ENCODE results near the gene CHID1.
A peak's percentile ranks its signal among the peaks of the same experiment; 100 is the strongest.

CHID1 gene

DNA sequence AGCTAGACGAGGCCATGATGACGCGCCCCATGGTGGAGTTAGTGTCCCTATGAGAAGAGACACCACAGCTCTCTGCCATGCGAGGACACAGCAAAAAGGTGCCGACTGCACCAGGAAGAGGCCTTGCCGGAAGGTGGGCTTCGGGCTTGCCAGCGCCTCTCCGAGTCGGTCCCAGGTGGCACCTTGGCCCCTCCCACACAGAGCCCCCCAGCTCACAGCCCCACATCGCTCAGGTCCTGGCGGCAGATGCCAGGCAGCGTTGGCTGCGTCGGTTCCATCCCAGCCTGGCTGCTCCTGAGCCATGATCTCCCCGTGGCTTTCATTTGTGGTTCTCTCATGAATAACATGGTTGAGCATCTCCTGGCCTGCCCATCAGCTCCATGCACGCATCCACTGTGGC lies 24.0 kb downstream of the CHID1 start:
- peaks cover 16% of the 10 kb centered on the region for H3K4me1 ChIP-seq (ENCODE audit: control insufficient read depth, insufficient read depth, low read depth, low read length)
- DNase-seq = no peak
- no peak overlapping the region for H4K91ac ChIP-seq (ENCODE audit: low read length)
- no peak overlapping the region for H3K9ac ChIP-seq (ENCODE audit: low read length)
- WGBS = 98% methylated on average over 17 of the region's 17 CpGs
- H2BK120ac ChIP-seq (ENCODE audit: low read depth, low read length) = no peak overlapping the region
- H3K18ac ChIP-seq (ENCODE audit: low read depth in 1 of 2, low read length in 2 of 2) = no peak overlapping the region
- no peak overlapping the region for H2BK12ac ChIP-seq (ENCODE audit: low read length in 2 of 2)
- no peak overlapping the region for H3K4me3 ChIP-seq (ENCODE audit: insufficient read depth in 1 of 2, low read depth in 1 of 2, low read length in 2 of 2)
- H3K79me1 ChIP-seq (replicated peaks; ENCODE audit: low read length, poor library complexity, severe bottlenecking) = peaks cover 12% of the 10 kb centered on the region
- no peaks in the 10 kb centered on the region for H3K27me3 ChIP-seq (ENCODE audit: control insufficient read depth in 1 of 2, insufficient read depth in 1 of 2, low read length in 2 of 2)
- no peak overlapping the region for H2AFZ ChIP-seq (ENCODE audit: low read depth, low read length)
- H4K8ac ChIP-seq (ENCODE audit: low read length) = no peak overlapping the region
- no peaks in the 10 kb centered on the region for H3K9me3 ChIP-seq (ENCODE audit: control insufficient read depth, low read length)
- H3K4ac ChIP-seq (ENCODE audit: low read depth in 1 of 2, low read length in 2 of 2) = no peak overlapping the region
- H3K14ac ChIP-seq (ENCODE audit: low read length in 2 of 2) = no peak overlapping the region
- H2AK5ac ChIP-seq (ENCODE audit: low read length, severe bottlenecking) = no peak overlapping the region
- H3K36me3 ChIP-seq (ENCODE audit: control insufficient read depth in 1 of 2, insufficient read depth in 2 of 2, low read depth in 1 of 2, low read length in 2 of 2) = peaks cover 40 to 74% of the 10 kb centered on the region in 2 experiments
- H3K4me2 ChIP-seq (ENCODE audit: low read length, poor library complexity, severe bottlenecking) = no peak overlapping the region
- H2BK5ac ChIP-seq (ENCODE audit: low read depth, low read length, poor library complexity, severe bottlenecking) = no peak overlapping the region
- H3K23ac ChIP-seq (ENCODE audit: low read length in 2 of 2) = no peak overlapping the region
- H2BK15ac ChIP-seq (ENCODE audit: low read depth, poor library complexity, severe bottlenecking) = no peak overlapping the region
- H3K27ac ChIP-seq (ENCODE audit: low read length, poor library complexity, severe bottlenecking) = no peak overlapping the region

DNA sequence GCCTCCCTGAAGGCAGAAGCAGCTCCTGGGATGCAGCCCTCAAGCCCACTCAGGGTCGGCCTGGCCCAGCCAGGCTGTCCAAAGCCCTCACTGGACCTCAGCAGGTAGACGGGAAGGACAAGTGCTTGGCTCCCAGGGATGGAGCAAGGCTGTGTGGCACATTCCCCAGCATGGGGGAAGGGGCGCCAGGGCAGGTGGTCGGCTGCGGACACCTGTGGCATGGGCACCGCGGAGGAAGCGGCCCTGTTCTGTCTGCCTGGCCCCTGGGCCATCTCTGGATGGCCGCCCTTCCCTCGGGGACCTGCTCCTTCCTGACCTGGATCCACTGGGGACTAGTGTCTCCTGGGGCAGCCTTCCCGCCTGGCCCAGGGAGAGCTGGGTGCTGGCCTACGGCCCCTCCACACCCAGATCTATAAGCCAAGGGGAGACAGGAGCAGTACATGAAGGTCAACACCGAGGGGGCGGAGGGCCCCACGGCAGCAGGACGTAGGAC lies 26.0 kb downstream of the CHID1 start:
- Histone ChIP-seq H2BK12ac (ENCODE audit: low read length in 2 of 2) (no peak overlapping the region), H2BK5ac (ENCODE audit: low read depth, low read length, poor library complexity, severe bottlenecking) (no peak overlapping the region), H2BK15ac (ENCODE audit: low read depth, poor library complexity, severe bottlenecking) (no peak overlapping the region), H4K91ac (ENCODE audit: low read length) (no peak overlapping the region), H3K14ac (ENCODE audit: low read length in 2 of 2) (no peak overlapping the region), H2AK5ac (ENCODE audit: low read length, severe bottlenecking) (no peak overlapping the region), H3K27ac (ENCODE audit: low read length, poor library complexity, severe bottlenecking) (no peak overlapping the region), H3K4me2 (ENCODE audit: low read length, poor library complexity, severe bottlenecking) (no peak overlapping the region), H3K4ac (ENCODE audit: low read depth in 1 of 2, low read length in 2 of 2) (no peak overlapping the region), H3K18ac (ENCODE audit: low read depth in 1 of 2, low read length in 2 of 2) (no peak overlapping the region), H3K27me3 (ENCODE audit: control insufficient read depth in 1 of 2, insufficient read depth in 1 of 2, low read length in 2 of 2) (no peaks in the 10 kb centered on the region), H3K79me1 (replicated peaks; ENCODE audit: low read length, poor library complexity, severe bottlenecking) (peaks cover 5% of the 10 kb centered on the region), H3K4me3 (ENCODE audit: insufficient read depth in 1 of 2, low read depth in 1 of 2, low read length in 2 of 2) (no peak overlapping the region), H3K9me3 (ENCODE audit: control insufficient read depth, low read length) (no peaks in the 10 kb centered on the region), H3K36me3 (ENCODE audit: control insufficient read depth in 1 of 2, insufficient read depth in 2 of 2, low read depth in 1 of 2, low read length in 2 of 2) (peaks cover 45 to 72% of the 10 kb centered on the region in 2 experiments), H3K4me1 (ENCODE audit: control insufficient read depth, insufficient read depth, low read depth, low read length) (peaks cover 18% of the 10 kb centered on the region), H3K23ac (ENCODE audit: low read length in 2 of 2) (no peak overlapping the region), H3K9ac (ENCODE audit: low read length) (no peak overlapping the region), H4K8ac (ENCODE audit: low read length) (no peak overlapping the region), H2AFZ (ENCODE audit: low read depth, low read length) (no peak overlapping the region), H2BK120ac (ENCODE audit: low read depth, low read length) (no peak overlapping the region)
- 91% methylated on average over 16 of the region's 16 CpGs for WGBS
- DNase-seq = no peak

GRCh38 chr11:883527-883926 lies 27.1 kb downstream of the CHID1 start:
- H2BK15ac ChIP-seq (ENCODE audit: low read depth, poor library complexity, severe bottlenecking) = no peak overlapping the region
- no peak overlapping the region for H2AFZ ChIP-seq (ENCODE audit: low read depth, low read length)
- H2BK120ac ChIP-seq (ENCODE audit: low read depth, low read length) = no peak overlapping the region
- H3K4me3 ChIP-seq (ENCODE audit: insufficient read depth in 1 of 2, low read depth in 1 of 2, low read length in 2 of 2) = no peak overlapping the region
- no peak overlapping the region for H3K27ac ChIP-seq (ENCODE audit: low read length, poor library complexity, severe bottlenecking)
- peaks cover 2% of the 10 kb centered on the region for H3K79me1 ChIP-seq (replicated peaks; ENCODE audit: low read length, poor library complexity, severe bottlenecking)
- no peak overlapping the region for H2BK12ac ChIP-seq (ENCODE audit: low read length in 2 of 2)
- H4K91ac ChIP-seq (ENCODE audit: low read length) = no peak overlapping the region
- H2AK5ac ChIP-seq (ENCODE audit: low read length, severe bottlenecking) = no peak overlapping the region
- no peak overlapping the region for H3K4ac ChIP-seq (ENCODE audit: low read depth in 1 of 2, low read length in 2 of 2)
- H3K9ac ChIP-seq (ENCODE audit: low read length) = no peak overlapping the region
- H3K4me2 ChIP-seq (ENCODE audit: low read length, poor library complexity, severe bottlenecking) = no peak overlapping the region
- peaks cover 49 to 67% of the 10 kb centered on the region in 2 experiments for H3K36me3 ChIP-seq (ENCODE audit: control insufficient read depth in 1 of 2, insufficient read depth in 2 of 2, low read depth in 1 of 2, low read length in 2 of 2)
- no peak for DNase-seq
- no peaks in the 10 kb centered on the region for H3K27me3 ChIP-seq (ENCODE audit: control insufficient read depth in 1 of 2, insufficient read depth in 1 of 2, low read length in 2 of 2)
- H3K23ac ChIP-seq (ENCODE audit: low read length in 2 of 2) = no peak overlapping the region
- no peak overlapping the region for H3K14ac ChIP-seq (ENCODE audit: low read length in 2 of 2)
- no peak overlapping the region for H4K8ac ChIP-seq (ENCODE audit: low read length)
- H3K4me1 ChIP-seq (ENCODE audit: control insufficient read depth, insufficient read depth, low read depth, low read length) = peaks cover 19% of the 10 kb centered on the region
- H3K9me3 ChIP-seq (ENCODE audit: control insufficient read depth, low read length) = no peaks in the 10 kb centered on the region
- H2BK5ac ChIP-seq (ENCODE audit: low read depth, low read length, poor library complexity, severe bottlenecking) = no peak overlapping the region
- 93% methylated on average over 10 of the region's 10 CpGs for WGBS
- no peak overlapping the region for H3K18ac ChIP-seq (ENCODE audit: low read depth in 1 of 2, low read length in 2 of 2)

DNA sequence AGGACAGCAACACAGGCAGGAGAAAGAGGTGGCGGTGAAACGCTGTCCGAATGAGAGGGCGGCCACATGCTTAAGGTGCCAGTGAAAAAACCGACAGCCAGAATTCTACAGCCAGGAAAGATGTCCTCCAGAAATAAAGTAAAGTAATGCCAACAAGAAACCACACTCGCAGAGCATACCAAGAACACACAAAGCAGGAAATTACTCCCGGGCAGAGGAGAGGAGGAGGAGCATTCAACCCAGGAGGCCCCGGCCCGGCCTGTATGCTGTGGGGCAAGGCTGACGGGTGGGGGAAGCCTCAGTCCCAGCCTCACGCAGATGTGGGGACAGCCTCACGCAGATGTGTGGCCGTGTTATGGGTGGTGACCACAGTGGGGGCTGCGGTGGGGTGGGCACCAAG lies 28.0 kb downstream of the CHID1 start:
- no peak for DNase-seq
- Histone ChIP-seq H3K9me3 (ENCODE audit: control insufficient read depth, low read length) (no peaks in the 10 kb centered on the region), H2BK12ac (ENCODE audit: low read length in 2 of 2) (no peak overlapping the region), H3K14ac (ENCODE audit: low read length in 2 of 2) (no peak overlapping the region), H3K36me3 (ENCODE audit: control insufficient read depth in 1 of 2, insufficient read depth in 2 of 2, low read depth in 1 of 2, low read length in 2 of 2) (peaks cover 40 to 62% of the 10 kb centered on the region in 2 experiments), H3K4ac (ENCODE audit: low read depth in 1 of 2, low read length in 2 of 2) (no peak overlapping the region), H2BK120ac (ENCODE audit: low read depth, low read length) (no peak overlapping the region), H3K23ac (ENCODE audit: low read length in 2 of 2) (no peak overlapping the region), H3K18ac (ENCODE audit: low read depth in 1 of 2, low read length in 2 of 2) (no peak overlapping the region), H3K79me1 (replicated peaks; ENCODE audit: low read length, poor library complexity, severe bottlenecking) (peaks cover 2% of the 10 kb centered on the region), H3K4me3 (ENCODE audit: insufficient read depth in 1 of 2, low read depth in 1 of 2, low read length in 2 of 2) (no peak overlapping the region), H3K27me3 (ENCODE audit: control insufficient read depth in 1 of 2, insufficient read depth in 1 of 2, low read length in 2 of 2) (no peaks in the 10 kb centered on the region), H4K91ac (ENCODE audit: low read length) (peak overlapping the region; percentile 28), H2AK5ac (ENCODE audit: low read length, severe bottlenecking) (no peak overlapping the region), H2BK15ac (ENCODE audit: low read depth, poor library complexity, severe bottlenecking) (peak overlapping the region; percentile 14), H3K4me2 (ENCODE audit: low read length, poor library complexity, severe bottlenecking) (no peak overlapping the region), H4K8ac (ENCODE audit: low read length) (no peak overlapping the region), H3K27ac (ENCODE audit: low read length, poor library complexity, severe bottlenecking) (peak overlapping the region; percentile 39), H2AFZ (ENCODE audit: low read depth, low read length) (no peak overlapping the region), H2BK5ac (ENCODE audit: low read depth, low read length, poor library complexity, severe bottlenecking) (no peak overlapping the region), H3K4me1 (ENCODE audit: control insufficient read depth, insufficient read depth, low read depth, low read length) (peaks cover 19% of the 10 kb centered on the region), H3K9ac (ENCODE audit: low read length) (no peak overlapping the region)
- 91% methylated on average over 12 of the region's 14 CpGs for WGBS

Data from mesenchymal stem cell (in vitro differentiated cells and primary cell).